Bronchial epithelial cell (primary cell): ENCODE measurements around the gene GRK4. TPM values are rescaled to one million over a fixed set of nuclear protein-coding genes. Genes with fewer than 3 reads are reported as not detected.
A peak's percentile ranks its signal among the peaks of the same experiment; 100 is the strongest.

Experiments used
- DNase-seq: peaks from one replicate; pipeline ENCODE4 v3.0.0-alpha.2; 2010; ENCODE audit warnings: low read depth
- FAIRE-seq: peaks from 2 replicates; lab custom pipeline; 2011; peaks lifted over from hg19 to GRCh38; lab: Jason Lieb, UNC
- H3K27me3 ChIP-seq: 2 replicates; pipeline ENCODE4 v1.5.1; 2011; ENCODE audit warnings: low read length; ENCODE audit not compliant: control insufficient read depth, insufficient read depth
- H3K36me3 ChIP-seq: 2 replicates; pipeline ENCODE4 v1.5.1; 2011; ENCODE audit warnings: low read length; ENCODE audit not compliant: control insufficient read depth, insufficient read depth
- H3K4me3 ChIP-seq: 2 replicates; pipeline ENCODE4 v1.5.1; 2011; ENCODE audit warnings: mild to moderate bottlenecking, low read depth, low read length, control low read depth
- total RNA-seq: library from RNA; depleted of rRNA; stranded (reverse); fragments of >200 nt; gene quantifications from 2 replicates; pipeline ENCODE4 v1.2.1, GENCODE V29; 2014
- TF ChIP-seq, protein P1 (sequence below): IDR thresholded peaks from 2 replicates; pipeline ENCODE4 v1.5.1; 2011; ENCODE audit warnings: mild to moderate bottlenecking, moderate library complexity, low read length, control low read depth, inconsistent platforms; ENCODE audit not compliant: insufficient read depth, severe bottlenecking

The GRK4 gene
- total RNA-seq, 1 donor from 2014 or later = 3.7 TPM

DNA sequence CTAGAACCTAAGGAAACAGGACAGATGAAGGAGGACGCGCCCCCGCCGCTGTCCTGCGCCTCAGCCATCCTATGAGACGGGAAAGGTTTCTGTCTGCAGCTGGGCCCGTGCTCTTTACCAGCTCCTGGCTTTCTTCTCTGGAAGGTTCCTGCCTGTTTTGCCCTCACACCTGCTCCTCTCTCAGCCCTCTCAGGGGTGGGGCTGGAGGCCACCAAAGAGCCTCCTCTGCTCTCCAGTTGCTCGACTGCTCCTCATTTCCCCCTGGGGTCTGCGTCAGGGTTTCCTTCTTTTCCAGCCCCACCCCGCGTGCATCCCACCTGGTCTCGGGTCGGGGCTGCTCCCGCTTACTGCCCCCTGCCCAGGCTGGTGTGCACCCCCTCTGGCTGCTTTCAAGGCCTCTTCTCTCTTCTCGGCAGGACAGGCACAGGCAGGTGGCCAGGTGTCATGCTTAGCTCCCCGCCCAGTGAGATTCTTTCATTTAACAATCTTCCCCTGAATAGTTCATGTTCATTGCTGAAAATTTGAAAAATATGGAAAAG lies 106.4 kb downstream of the GRK4 start:
- Histone ChIP-seq H3K27me3 (peaks cover 2% of the 10 kb centered on the region), H3K4me3 (no peak overlapping the region), H3K36me3 (no peaks in the 10 kb centered on the region)
- FAIRE-seq = no peak
- no peak for DNase-seq
- TF ChIP-seq, protein P1, sequence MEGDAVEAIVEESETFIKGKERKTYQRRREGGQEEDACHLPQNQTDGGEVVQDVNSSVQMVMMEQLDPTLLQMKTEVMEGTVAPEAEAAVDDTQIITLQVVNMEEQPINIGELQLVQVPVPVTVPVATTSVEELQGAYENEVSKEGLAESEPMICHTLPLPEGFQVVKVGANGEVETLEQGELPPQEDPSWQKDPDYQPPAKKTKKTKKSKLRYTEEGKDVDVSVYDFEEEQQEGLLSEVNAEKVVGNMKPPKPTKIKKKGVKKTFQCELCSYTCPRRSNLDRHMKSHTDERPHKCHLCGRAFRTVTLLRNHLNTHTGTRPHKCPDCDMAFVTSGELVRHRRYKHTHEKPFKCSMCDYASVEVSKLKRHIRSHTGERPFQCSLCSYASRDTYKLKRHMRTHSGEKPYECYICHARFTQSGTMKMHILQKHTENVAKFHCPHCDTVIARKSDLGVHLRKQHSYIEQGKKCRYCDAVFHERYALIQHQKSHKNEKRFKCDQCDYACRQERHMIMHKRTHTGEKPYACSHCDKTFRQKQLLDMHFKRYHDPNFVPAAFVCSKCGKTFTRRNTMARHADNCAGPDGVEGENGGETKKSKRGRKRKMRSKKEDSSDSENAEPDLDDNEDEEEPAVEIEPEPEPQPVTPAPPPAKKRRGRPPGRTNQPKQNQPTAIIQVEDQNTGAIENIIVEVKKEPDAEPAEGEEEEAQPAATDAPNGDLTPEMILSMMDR = no peak

DNA sequence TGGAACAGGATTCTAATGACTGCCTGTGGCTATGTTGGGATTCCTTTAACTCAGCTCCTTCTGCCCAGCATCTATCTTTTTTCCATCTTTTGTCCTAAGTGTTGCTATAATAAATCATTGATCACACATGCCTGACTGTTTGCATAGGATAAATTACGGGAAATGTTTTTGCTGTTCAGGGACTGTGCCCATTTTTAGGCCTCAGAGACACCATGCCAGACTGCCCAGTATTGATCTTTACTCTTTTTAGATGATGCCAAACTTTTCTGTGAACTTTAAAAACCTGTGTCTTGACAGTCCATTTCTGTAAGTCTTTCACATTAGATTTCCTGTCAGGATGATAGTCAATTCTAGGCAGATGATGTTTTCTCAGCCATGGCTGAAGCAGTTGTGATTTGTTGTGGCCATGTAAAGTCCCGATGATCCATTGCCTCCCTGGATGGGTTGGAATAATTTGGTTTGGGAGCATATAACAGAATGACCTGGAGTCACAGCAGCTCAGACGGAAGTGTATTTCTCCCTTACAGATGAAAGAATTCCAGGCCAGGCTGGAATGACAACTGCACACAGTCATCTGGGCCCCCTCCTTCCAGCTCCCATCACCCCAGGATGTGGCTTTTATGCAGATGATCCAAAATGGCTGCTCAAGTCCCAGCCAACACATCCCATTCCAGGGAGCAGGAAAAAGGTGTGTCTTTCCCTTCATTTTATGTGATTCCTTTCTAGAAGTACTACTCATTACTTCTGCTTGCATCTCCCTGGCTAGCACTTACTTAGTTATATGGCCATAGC lies 107.5 kb downstream of the GRK4 start:
- TF ChIP-seq, protein P1 = no peak
- DNase-seq = no peak
- Histone ChIP-seq H3K4me3 (no peak overlapping the region), H3K27me3 (peaks cover 2% of the 10 kb centered on the region), H3K36me3 (no peaks in the 10 kb centered on the region)
- FAIRE-seq = no peak

DNA sequence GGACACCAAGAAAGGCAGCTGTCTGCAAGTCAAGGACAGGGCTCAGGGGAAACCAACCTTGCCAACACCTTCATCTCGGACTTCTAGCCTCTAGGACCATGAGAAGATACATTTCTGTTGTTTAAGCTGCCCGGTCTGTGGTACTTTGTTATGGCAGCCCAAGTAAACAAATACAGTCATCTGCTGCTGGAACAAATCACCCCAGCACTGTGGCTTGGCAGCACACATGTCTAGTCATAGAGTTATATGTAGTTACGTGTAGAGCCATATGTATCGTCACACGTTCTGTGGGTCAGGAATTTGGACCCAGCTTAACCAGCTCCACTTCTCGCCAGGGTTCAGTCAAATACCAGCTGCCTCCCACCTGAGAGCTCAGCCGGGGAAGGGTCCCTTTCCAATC lies 108.4 kb downstream of the GRK4 start:
- no peaks in the 10 kb centered on the region for H3K36me3 ChIP-seq
- FAIRE-seq (peak; percentile 40), DNase-seq (no peak)
- TF ChIP-seq, protein P1 = no peak
- no peak overlapping the region for H3K4me3 ChIP-seq
- H3K27me3 ChIP-seq = peaks cover 2% of the 10 kb centered on the region

DNA sequence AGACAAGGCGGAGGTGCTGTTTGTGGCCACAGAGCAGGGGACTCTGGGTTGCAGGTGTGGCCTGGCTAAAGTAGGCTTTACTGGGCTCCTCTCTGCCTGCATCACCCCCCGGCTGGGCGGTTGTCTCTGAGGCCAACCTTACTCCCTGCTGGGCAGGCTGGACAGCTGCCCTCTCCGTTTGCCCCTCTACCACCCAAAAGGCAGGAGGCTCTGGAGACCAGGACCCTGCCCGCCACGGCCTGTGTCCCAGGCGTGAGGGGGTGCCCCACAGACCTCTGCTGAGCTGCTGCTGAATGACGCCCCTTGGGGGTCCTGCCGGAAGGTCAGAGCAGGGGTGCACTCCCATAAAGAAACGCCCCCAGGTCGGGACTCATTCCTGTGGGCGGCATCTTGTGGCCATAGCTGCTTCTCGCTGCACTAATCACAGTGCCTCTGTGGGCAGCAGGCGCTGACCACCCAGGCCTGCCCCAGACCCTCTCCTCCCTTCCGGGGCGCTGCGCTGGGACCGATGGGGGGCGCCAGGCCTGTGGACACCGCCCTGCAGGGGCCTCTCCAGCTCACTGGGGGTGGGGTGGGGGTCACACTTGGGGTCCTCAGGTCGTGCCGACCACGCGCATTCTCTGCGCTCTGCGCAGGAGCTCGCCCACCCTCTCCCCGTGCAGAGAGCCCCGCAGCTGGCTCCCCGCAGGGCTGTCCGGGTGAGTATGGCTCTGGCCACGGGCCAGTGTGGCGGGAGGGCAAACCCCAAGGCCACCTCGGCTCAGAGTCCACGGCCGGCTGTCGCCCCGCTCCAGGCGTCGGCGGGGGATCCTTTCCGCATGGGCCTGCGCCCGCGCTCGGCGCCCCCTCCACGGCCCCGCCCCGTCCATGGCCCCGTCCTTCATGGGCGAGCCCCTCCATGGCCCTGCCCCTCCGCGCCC lies 110.0 kb downstream of the GRK4 start:
- FAIRE-seq (no peak), DNase-seq (no peak)
- Histone ChIP-seq H3K36me3 (no peaks in the 10 kb centered on the region), H3K4me3 (peak overlapping the region; percentile 91), H3K27me3 (no peaks in the 10 kb centered on the region)
- TF ChIP-seq, protein P1 = peak; percentile 11

DNA sequence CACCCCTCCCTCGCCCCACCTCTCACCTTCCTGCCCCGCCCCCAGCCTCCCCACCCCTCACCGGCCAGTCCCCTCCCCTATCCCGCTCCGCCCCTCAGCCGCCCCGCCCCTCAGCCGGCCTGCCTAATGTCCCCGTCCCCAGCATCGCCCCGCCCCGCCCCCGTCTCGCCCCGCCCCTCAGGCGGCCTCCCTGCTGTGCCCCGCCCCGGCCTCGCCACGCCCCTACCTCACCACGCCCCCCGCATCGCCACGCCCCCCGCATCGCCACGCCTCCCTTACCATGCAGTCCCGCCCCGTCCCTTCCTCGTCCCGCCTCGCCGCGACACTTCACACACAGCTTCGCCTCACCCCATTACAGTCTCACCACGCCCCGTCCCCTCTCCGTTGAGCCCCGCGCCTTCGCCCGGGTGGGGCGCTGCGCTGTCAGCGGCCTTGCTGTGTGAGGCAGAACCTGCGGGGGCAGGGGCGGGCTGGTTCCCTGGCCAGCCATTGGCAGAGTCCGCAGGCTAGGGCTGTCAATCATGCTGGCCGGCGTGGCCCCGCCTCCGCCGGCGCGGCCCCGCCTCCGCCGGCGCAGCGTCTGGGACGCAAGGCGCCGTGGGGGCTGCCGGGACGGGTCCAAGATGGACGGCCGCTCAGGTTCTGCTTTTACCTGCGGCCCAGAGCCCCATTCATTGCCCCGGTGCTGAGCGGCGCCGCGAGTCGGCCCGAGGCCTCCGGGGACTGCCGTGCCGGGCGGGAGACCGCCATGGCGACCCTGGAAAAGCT lies 110.9 kb downstream of the GRK4 start, which contains the start of the genes HTT and HTT-AS:
Gene HTT, plus strand, starts transcription at position 604 of the 768 bp plus-strand sequence. Its CDS starts 145 bp downstream, at position 749.
Gene HTT-AS, minus strand, starts transcription at position 461 of the 768 bp plus-strand sequence.
- H3K36me3 ChIP-seq = no peaks in the 10 kb centered on the region
- FAIRE-seq (no peak), DNase-seq (peak; percentile 87)
- no peaks in the 10 kb centered on the region for H3K27me3 ChIP-seq
- H3K4me3 ChIP-seq = peak within 1 kb of the TSS; percentile 91
- TF ChIP-seq, protein P1 = peak; percentile 13
